GM21786 (cell line): ENCODE results near the gene WTAP.
A peak's percentile ranks its signal among the peaks of the same experiment; 100 is the strongest.
"Not testable (repeated sequence)": the region's sequence is repeated elsewhere in the genome, so short reads cannot be mapped to it uniquely, and the experiment has no call there.

Experiments
- ATAC-seq: cut with Tn5 transposase; IDR thresholded peaks from one replicate; pipeline ENCODE4 v1.9.1; 2021; ENCODE audit not compliant: unreplicated experiment

Gene WTAP

DNA sequence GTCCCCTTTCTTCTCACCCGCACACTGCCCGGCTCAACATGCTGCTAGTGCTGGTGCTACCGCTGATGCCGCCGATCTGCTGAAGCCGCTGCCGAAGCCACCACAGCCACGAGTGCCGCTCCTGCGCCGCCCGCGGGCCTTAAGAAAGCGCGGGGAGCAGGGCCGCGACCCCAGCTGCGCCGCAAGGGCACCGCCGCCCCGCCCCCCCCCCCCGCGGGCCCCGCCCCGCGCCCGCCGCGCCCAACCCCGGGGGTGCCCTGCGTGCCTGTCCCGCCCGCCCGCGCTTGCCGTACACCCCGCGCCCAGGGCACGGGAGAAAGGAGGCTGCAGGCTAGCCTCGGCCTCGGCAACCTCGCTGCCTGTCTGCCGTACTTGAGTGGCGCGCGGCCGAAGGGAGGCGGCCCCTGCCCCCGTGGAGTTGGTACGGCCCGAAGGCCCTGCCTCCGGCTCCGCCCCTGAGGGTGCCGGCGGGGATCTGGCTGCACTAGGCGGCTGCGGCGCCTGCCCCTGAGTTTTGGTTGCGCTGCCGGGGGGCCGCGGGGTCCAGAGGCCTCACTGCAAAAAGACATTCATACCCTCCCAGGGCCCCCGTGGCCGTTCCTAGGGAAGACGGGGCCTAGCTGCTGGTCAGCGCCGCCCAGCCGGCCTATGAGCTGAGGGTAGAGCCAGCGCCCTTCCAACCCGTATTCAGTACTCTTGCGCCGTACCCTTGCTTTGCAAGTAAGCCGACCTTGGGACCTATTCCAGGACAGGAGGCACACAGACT lies 34.0 kb upstream of the WTAP start, which contains the start of gene SOD2:
SOD2 (minus strand) TSS at position 114 of the 766 bp plus-strand sequence; CDS start at position 40, 74 bp downstream.
- peak; percentile 75 for ATAC-seq

DNA sequence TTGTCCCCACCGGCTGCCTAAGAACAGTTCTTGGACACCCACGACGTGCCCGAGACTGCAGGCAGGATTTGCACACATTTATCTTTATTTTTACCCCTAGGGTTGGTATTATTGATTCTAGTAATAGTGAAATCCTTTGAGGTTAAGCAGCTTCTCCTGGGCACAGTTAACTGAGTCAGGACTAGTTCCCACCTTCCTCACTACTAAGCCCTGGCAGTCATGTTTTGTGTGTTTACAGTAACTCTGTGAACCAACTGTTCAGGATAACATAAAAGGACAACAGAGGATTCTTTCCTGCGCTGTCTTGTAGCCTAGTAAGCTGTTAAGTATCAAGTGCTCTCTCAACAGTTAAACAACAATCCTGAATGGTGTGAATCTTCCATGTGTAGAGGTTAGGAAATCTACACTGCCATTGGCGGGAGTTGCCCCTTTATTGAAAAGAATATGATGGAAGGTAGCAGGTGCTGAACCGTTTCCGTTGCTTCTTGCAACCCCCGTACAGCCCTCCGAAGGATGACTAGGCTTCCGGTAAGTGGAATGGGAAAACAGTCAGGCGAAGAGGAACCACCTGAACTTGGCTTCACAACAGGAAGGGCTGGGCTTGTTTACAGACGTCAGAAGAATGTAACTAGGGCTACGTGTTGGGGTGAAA lies 33.3 kb upstream of the WTAP start:
- no peak for ATAC-seq

DNA sequence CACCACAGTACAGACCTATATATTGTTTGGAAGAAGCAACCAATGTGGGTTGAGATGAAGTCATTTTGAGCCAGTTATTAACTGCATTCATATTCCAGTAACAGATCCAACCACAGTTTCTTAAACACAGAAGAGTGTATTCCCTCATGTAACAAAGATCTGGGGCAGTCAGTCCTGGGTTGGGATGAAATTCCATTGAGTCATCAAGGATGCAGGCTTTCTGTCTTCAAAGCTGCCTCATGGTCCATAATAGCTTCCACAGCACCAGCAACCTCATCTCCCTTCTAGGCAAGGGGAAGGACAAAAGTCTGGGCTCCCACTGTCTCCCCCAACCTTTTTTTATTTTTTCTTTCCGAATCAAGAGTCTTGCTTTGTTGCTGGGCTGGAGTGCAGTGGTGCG lies 31.3 kb upstream of the WTAP start:
- no peak for ATAC-seq

DNA sequence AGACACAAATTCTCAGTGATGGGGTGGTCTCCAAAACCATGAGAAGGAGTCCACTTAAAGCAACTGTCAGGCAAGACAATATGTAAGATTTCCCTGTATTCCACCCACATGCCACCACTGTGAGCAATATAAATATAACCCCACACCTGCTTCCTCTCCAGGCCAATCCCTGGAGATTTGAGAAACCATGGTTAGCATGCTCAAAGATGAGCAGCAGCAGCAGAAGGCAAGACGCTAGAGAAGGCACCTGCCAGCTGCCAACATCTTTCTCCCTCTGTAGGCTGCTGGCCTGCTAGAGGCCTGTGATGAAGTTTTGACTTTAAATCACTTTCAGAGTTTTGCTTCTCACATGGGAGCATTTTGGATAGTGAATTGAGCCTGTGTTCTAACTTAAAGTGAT lies 26.3 kb upstream of the WTAP start:
- ATAC-seq: no peak

DNA sequence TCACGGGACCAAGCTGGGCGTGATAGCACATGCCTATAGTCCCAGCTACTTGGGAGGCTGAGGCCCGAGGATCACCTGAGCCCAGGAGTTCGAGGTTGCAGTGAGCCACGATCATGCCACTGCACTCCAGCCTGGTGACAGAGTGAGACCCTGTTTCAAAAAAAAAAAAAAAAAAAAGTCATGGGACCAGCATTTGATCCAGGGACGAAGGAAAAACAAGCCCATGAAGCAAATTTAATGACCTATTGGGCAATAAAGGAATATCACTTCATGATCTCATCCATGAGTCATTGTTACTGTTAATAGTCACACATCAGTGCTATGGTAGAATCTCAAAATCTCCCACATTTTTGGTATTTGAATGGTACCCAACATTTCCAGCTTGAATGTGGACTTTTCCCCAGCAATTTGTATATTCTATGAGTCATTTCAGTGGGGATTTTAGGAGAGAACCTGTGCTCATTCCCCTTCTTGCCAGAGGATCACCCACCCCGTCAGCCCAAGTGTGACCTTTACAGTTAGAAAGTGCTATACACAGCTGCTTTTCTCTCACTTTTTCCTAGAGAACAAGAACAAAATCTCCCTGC lies 25.8 kb upstream of the WTAP start:
- ATAC-seq: no peak

DNA sequence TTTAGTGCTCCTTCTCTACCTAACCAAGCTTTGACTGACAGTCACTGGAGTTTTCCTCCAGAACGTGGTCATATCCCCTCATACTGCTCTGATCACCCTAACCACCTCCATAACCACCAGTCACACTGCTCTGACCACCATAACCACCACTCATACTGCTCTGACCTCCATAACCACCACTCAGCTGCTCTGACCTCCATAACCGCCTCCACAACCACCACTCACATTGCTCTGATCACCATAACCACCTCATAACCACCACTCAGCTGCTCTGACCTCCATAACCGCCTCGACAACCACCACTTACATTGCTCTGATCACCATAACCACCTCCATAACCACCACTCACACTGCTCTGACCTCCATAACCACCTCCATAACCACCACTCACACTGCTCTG lies 16.7 kb upstream of the WTAP start:
- not testable (repeated sequence) for ATAC-seq

DNA sequence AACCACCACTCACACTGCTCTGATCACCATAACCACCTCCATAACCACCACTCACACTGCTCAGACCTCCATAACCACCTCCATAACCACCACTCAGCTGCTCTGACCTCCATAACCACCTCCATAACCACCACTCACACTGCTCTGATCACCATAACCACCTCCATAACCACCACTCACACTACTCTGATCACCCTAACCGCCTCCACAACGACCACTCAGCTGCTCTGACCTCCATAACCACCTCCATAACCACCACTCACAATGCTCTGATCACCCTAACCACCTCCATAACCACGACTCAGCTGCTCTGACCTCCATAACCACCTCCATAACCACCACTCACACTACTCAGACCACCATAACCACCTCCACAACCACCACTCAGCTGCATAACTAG lies 14.9 kb upstream of the WTAP start:
- ATAC-seq: not testable (repeated sequence)

DNA sequence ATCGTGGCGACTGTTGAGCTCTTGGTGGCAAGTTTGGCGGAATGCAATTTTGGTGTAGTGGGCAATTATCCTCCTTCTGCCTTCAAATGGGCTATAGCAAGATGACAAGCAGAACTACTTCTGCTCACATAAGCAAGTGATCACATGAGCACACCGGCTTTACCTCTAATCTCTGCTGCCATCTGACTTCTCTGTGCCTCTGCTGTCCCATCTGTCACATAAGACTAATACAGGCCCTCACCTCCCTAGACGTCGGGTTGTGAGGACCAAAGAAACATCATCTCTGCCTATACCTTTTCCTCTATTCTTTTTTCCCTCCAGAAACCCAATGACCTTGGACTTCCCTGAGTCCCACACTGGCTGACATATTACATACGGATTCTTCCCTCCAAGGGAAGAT lies 13.3 kb upstream of the WTAP start:
- ATAC-seq: no peak

DNA sequence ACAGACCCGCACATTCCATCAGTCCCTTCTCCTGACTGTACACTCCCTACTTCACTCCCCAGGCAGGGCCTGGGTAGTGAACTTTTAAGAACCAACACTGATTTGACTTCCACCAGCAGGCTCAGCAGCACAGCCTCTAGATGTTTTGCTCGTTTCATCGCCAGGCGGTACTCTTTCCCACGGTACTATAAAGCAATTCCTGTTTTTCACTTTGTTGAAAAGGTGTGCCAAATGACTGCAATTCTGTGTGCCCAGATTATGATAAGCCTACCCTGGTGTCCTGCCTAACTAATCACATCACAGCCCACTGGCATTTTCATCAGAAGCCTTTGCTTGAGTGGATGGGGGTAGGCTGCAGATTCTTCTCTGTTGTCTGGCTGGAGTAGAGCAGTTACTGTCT lies 12.9 kb upstream of the WTAP start:
- ATAC-seq: no peak

DNA sequence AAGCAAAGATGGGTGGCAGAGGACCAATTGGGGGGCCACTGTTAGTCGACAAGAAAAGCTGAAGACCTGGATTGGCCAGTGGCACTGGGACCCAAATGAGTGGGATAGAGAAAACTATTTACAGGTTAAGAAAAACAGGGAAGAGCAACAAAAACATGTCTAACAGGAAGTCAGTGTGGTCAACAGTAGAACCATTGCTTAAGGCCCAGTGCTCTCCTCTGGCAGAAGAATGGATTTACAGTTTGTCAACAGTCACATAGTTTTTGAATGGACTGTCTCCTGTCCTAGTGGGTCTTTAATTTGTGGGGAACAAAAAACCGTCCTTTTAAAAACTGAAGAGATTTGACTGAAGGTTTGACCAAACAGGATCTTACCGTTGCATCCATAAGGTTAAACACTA lies 12.1 kb upstream of the WTAP start:
- ATAC-seq: no peak

DNA sequence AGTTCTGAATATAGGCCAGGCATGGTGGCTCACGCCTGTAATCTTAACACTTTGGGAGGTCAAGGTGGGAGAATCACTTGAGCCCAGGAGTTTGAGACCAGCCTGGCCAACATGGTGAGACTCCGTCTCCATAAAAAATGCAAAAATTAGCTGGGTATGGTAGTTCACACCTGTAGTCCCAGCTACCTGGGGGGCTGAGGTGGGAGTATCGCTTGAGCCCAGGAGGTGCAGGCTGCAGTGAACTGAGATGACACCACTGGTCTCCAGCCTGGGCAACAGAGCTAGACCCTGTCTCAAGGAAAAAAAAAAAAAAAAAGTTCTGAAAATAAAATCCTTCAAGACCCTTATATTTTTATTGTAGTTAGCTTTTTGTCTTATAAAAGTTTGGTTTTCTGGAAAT lies 11.7 kb upstream of the WTAP start:
- no peak for ATAC-seq

DNA sequence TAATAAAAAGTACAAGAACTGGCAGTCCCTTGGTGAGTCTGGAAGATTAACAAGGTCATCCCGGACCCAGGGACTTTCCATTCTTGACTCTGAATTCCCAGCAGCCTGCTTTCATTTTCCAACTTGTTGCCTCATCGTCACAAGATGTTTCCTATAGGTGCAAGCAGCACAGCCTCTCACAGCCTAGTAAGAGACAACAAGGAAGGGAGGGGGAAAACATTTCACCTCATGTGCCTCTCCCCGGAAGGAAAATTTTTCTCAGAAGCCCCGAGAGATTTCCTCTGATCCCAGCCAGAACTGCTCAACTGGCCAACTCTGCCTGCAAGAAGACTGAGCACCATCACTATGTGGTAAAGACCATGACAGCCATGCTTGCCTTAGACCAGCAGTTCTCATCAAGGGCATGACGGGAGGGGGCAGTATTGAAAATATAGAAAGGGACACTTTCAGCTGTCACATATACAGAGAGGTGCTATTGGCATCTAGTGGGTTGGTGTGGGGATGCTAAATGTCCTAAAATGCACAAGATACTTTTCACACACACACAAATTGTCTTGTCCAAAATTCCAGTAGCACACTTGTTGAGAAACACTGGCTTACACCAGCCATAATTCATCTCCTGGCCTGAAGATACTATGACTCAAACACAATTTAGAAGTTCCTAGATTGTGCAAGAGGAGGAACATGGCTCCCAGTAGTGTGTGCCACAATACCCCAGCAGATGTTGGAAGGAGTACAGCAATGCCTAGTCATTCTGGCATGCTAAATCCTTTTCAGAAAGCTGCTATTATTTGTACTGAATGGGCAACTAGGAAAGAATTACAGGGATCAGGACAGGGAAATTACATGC lies 10.8 kb upstream of the WTAP start:
- ATAC-seq: no peak

DNA sequence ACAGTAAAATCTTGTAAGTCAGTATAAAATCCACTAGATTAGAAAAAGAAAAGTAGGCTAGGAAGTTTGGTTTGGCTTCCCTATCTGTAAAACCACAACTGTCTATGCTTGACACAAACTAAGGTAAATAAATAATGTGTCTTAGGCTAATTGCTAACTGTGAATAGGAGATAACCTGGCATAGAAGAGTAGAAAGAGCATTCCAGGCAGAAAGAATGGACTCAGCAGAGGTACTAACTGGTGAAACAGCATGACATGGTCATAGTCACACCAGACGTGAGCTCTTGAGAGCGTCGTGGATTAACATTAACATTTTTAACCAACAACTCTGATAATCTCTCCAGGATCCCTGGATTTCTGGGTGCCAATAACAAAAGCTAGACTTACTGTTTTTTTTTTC lies 8.7 kb upstream of the WTAP start:
- no peak for ATAC-seq

DNA sequence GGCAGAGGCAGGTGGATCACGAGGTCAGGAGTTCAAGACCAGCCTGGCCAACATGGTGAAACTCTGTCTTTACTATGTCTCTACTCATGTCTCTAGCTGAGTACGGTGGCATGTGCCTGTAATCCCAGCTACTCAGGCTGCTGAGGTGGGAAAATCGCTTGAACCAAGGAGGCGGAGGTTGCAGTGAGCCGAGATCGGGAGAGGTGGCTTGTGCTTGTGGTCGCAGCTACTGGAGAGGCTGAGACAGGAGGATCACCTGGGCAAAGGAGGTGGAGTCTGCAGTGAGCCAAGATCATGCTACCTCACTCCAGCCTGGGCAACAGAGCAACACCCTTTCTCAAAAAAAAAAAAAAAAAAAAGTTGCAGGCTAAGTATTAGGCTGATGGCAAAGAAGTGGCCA lies 8.0 kb upstream of the WTAP start:
- ATAC-seq: no peak

DNA sequence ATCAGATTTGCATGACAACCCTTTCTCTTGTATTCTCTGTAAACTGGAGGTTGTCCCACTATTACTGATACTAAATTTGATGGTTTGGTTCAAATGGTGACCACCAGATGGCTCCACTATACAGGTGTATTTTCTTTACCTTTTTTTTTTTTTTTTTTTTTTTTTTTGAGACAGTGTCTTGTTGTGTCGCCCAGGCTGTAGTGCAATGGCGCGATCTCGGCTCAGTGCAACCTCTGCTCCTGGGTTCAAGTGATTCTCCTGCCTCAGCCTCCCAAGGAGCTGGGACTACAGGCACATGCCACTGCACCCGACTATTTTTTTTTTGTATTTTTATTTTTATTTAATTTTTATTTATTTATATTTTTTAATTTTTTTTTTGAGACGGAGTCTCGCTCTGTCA lies 6.6 kb upstream of the WTAP start:
- peak; percentile 44 for ATAC-seq

DNA sequence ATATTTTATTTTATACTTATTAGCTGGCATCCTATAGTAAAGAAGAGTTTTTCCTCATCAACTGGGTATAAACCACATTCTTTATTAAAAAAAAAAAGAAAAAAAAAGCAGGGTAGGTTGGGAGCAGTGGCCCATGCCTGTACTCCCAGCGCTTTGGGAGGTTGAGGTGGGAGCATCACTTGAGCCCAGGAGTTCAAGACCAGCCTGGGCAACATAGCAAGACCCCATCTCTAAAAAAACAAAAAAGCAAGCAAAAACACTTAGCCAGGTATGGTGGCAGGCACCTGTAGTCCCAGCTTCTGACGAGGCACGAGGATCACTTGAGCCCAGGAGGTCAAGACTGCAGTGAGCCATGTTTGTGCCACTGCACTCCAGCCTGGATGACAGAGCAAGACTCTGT lies 5.3 kb upstream of the WTAP start:
- ATAC-seq: not testable (repeated sequence)

DNA sequence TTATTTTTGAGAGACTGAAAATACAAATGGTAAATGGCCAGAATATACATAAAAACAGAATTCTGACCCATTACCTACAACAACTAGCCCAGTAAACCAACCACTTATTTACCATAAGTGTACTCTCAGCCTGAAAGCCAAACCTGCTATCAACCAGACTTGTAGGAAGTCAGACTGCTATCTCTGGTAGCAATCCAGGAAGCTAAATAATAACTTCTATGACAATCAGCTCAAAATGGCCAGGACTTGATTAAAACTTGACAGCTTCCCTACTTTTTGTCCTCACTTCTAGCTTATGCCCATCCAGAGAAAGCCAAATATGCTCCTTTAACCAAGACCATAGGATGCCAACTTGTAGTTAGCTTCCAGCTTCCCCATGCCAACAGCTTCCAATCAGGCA lies 4.7 kb upstream of the WTAP start:
- no peak for ATAC-seq

DNA sequence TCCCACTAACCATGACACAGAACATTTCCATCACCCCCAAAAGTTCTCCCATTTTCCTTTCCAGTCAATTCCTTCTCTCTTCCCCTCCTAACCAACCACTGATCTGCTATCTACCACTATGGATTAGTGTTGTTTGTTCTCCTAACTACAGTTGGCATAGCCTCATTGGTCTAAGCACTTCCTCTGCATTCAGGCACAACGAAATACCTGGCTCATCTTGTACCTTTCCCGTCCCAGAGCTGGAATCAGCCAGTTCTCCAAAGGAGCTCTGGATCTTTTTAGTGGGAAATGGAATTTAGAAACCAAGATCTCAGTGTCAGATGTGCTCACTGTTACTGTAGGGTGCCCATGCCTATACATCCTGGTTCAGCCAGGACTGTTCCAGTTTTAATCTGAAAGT lies 4.0 kb upstream of the WTAP start:
- ATAC-seq: no peak

DNA sequence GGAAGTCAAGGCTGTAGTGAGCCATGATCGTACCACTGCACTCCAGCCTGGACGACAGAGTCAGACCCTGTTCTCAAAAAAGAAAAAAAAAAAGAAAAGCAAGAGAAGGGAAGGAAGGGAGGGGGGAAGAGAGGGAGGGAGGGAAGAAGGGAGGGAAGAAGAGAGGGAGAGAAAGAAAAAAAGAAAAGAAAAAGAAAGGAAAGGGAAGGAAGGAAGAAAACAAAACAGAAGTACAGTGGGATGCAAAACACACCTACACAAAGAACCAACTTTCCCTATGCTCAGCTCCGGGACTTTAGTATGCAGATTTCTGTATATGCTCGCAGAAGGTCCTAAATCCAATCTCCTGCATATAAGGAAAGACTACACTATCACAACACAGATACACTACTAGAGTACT lies 2.5 kb upstream of the WTAP start:
- ATAC-seq: no peak

DNA sequence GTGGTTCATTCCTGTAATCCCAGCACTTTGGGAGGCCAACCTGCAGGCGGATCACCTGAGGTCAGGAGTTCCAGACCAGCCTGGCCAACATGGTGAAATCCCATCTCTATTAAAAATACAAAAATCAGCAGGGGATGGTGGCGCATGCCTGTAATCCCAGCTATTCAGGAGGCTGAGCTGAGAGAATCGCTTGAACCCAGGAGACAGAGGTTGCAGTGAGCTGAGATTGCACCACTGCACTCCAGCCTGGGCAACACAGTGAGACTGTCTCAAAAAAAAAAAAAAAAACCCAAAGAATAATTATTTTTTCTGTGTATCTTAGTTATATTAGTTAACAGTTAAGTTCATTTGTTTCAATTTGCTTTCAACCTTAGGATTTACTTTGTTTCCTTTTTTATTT lies 2.1 kb upstream of the WTAP start:
- not testable (repeated sequence) for ATAC-seq

DNA sequence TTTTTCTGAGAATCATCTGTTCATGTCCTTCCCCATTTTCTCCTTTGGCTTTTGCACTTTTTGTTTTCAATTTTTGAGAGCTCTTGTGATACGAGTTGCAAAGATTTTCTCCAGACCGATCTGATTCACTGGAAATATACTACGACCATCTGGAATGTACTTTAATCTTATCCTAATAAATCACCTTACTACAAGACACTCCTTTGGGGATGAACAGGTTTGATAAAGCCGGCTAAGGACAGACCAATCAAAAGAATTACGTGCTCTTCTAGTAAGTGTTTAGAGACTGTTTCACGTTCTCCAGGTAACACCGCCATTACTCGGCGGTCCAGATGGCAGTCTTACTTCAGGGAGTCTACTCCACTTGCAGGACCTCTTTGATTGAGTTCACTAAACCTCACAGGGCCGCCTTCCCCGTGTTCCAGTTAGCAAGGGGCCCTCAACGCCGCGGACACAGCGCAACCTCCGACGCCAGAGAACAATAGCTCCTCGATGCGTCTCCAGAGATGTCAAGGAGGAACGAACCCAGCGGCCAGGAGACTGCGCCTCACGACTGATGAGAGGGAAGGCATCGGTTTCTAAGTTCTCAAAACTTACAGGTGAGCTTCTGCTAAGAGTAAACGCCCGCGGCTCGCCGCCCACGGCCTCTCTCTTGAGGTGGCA lies 920 bp upstream of the WTAP start:
- peak; percentile 16 for ATAC-seq
